Measurements from ENCODE around the gene BBLN. TPM values are rescaled to one million over a fixed set of nuclear protein-coding genes. Genes with fewer than 3 reads are reported as not detected.

BBLN gene
- total RNA-seq, 1 experiment from 2014 or later, result 48.5 TPM

GRCh38 chr9:128208386-128208785, 48.3 kb downstream of the BBLN start:
- in situ Hi-C loops (cut with HindIII; ENCODE audit: low pct_unique_long_range_greater_than_20kb, low sequenced_read_pairs), result no loop called here
- Histone ChIP-seq H3K36me3 (ENCODE audit: control insufficient read depth, insufficient read depth, low read length) (no peaks in the 10 kb centered on the region), H3K4me1 (ENCODE audit: control insufficient read depth, insufficient read depth, low read length) (no peaks in the 10 kb centered on the region; the same call in 1 of the 2 replicates), H3K27me3 (ENCODE audit: control insufficient read depth, insufficient read depth, low read length) (no peaks in the 10 kb centered on the region), H3K27ac (ENCODE audit: low read length) (no peak overlapping the region), H3K4me3 (ENCODE audit: low read depth in 2 of 2, low read length in 2 of 2) (no peak overlapping the region), H3K9me3 (ENCODE audit: control insufficient read depth, insufficient read depth, low read depth, low read length) (no peaks in the 10 kb centered on the region)
- ATAC-seq (no peak), DNase-seq (ENCODE audit: low read depth, low spot score) (no peak)
- no TSS peak for BruUV-seq (replicated peaks)
- intact Hi-C loops (cut with micrococcal nuclease; ENCODE audit: unreplicated experiment), result no loop called here
- ChIA-PET POLR2A (no interaction called here), CTCF (no interaction called here)
- TF ChIP-seq TCF7L2 (IDR thresholded peaks at IDR 0.05; ENCODE audit: low read depth, low read length), result no peak
- TF ChIP-seq SIN3A (IDR thresholded peaks at IDR 0.05; ENCODE audit: borderline replicate concordance, insufficient read depth, low read depth, low read length), result no peak
- no peak for TF ChIP-seq CTCF (IDR thresholded peaks at IDR 0.05)

GRCh38 chr9:128208946-128209669, 49.0 kb downstream of the BBLN start:
- DNase-seq (ENCODE audit: low read depth, low spot score) (no peak), ATAC-seq (no peak)
- POLR2A ChIA-PET, result no interaction called here
- BruUV-seq (replicated peaks), result no TSS peak
- intact Hi-C loops (cut with micrococcal nuclease; ENCODE audit: unreplicated experiment), result no loop called here
- in situ Hi-C loops (cut with HindIII; ENCODE audit: low pct_unique_long_range_greater_than_20kb, low sequenced_read_pairs), result no loop called here
- Histone ChIP-seq H3K36me3 (ENCODE audit: control insufficient read depth, insufficient read depth, low read length) (no peaks in the 10 kb centered on the region), H3K9me3 (ENCODE audit: control insufficient read depth, insufficient read depth, low read depth, low read length) (no peaks in the 10 kb centered on the region), H3K4me1 (ENCODE audit: control insufficient read depth, insufficient read depth, low read length) (no peaks in the 10 kb centered on the region; the same call in 1 of the 2 replicates), H3K27me3 (ENCODE audit: control insufficient read depth, insufficient read depth, low read length) (no peaks in the 10 kb centered on the region), H3K4me3 (ENCODE audit: low read depth in 2 of 2, low read length in 2 of 2) (no peak overlapping the region), H3K27ac (ENCODE audit: low read length) (no peak overlapping the region)
- no peak for TF ChIP-seq POLR2AphosphoS5 (IDR thresholded peaks at IDR 0.05; ENCODE audit: low read depth, low read length)
- no peak for TF ChIP-seq REST (IDR thresholded peaks at IDR 0.05; ENCODE audit: insufficient read depth in 1 of 2, low read depth in 2 of 2, low read length in 1 of 2)
- no peak for TF ChIP-seq TCF7L2 (IDR thresholded peaks at IDR 0.05; ENCODE audit: low read depth, low read length)
- TF ChIP-seq CTCF (IDR thresholded peaks at IDR 0.05), result no peak
- TF ChIP-seq SIN3A (IDR thresholded peaks at IDR 0.05; ENCODE audit: borderline replicate concordance, insufficient read depth, low read depth, low read length), result no peak
- CTCF ChIA-PET, result no interaction called here

All from Panc1 (cell line).